Measurements from ENCODE around the gene DCDC1. TPM values are rescaled to one million over a fixed set of nuclear protein-coding genes. Genes with fewer than 3 reads are reported as not detected.

Gene DCDC1
- total RNA-seq, 1 experiment from 2014 or later, result 1.5 TPM

GRCh38 chr11:31340903-31341572 lies 28.5 kb downstream of the DCDC1 start:
- Histone ChIP-seq H3K4me1 (ENCODE audit: control insufficient read depth in 1 of 2, insufficient read depth in 2 of 2, low read length in 2 of 2) (no peaks in the 10 kb centered on the region), H4K20me1 (ENCODE audit: insufficient read depth) (no peaks in the 10 kb centered on the region), H2AFZ (ENCODE audit: low read depth, low read length, poor library complexity, severe bottlenecking) (no peak overlapping the region), H3K27ac (ENCODE audit: low read depth, low read length) (no peak overlapping the region), H3K9me3 (ENCODE audit: control insufficient read depth in 1 of 2, insufficient read depth in 1 of 2, low read depth in 1 of 2, low read length in 2 of 2) (no peaks in the 10 kb centered on the region), H3K4me2 (ENCODE audit: low read length) (no peak overlapping the region), H3K79me2 (ENCODE audit: insufficient read depth, low read length) (no peaks in the 10 kb centered on the region), H3K9me2 (ENCODE audit: insufficient read depth) (no peaks in the 10 kb centered on the region), H3K9ac (ENCODE audit: low read length) (no peak overlapping the region), H3K27me3 (ENCODE audit: insufficient read depth, low read length) (no peaks in the 10 kb centered on the region), H3K4me3 (replicated peaks in 1 of 2; ENCODE audit: low read depth in 1 of 2, low read length in 2 of 2) (no peak overlapping the region), H3K36me3 (ENCODE audit: control insufficient read depth in 1 of 2, insufficient read depth in 2 of 2, low read length in 2 of 2) (no peaks in the 10 kb centered on the region)
- DNase-seq (ENCODE audit: low read depth, low spot score) (peak; percentile 26), ATAC-seq (peak; percentile 75)
- ChIA-PET POLR2A (no interaction called here), RAD21 (ENCODE audit: low non-redundant PET in 1 of 2, low total read pairs in 2 of 2, uncharacterized antibody in 2 of 2, unreplicated experiment in 2 of 2) (no interaction called here), CTCF (interaction anchor here (0.8 to 1.2 kb wide), 9 partner anchors 9 to 834 kb away, joined by 3 to 6 read pairs (median 3); no protein-coding TSS in a partner anchor)
- intact Hi-C loops (cut with micrococcal nuclease), result loop anchor here (5.0 to 10.0 kb wide), 2 partner anchors 531 to 834 kb away; no protein-coding TSS in a partner anchor
- no TSS peak for BruUV-seq (replicated peaks)
- TF ChIP-seq RAD21 (IDR thresholded peaks at IDR 0.05; ENCODE audit: low read depth), result peak; percentile 30; the same call in 1 of the 2 replicates
- TF ChIP-seq, protein P1, sequence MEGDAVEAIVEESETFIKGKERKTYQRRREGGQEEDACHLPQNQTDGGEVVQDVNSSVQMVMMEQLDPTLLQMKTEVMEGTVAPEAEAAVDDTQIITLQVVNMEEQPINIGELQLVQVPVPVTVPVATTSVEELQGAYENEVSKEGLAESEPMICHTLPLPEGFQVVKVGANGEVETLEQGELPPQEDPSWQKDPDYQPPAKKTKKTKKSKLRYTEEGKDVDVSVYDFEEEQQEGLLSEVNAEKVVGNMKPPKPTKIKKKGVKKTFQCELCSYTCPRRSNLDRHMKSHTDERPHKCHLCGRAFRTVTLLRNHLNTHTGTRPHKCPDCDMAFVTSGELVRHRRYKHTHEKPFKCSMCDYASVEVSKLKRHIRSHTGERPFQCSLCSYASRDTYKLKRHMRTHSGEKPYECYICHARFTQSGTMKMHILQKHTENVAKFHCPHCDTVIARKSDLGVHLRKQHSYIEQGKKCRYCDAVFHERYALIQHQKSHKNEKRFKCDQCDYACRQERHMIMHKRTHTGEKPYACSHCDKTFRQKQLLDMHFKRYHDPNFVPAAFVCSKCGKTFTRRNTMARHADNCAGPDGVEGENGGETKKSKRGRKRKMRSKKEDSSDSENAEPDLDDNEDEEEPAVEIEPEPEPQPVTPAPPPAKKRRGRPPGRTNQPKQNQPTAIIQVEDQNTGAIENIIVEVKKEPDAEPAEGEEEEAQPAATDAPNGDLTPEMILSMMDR (IDR thresholded peaks at IDR 0.05 in 2 of 3, conservative IDR thresholded peaks at IDR 0.05 in 1 of 3; ENCODE audit: borderline replicate concordance in 1 of 3, insufficient read depth in 1 of 3, low read depth in 2 of 3, low read length in 2 of 3), result peak; percentile 41 to 78 (median 75); a peak in 5 of 6 replicates
- TF ChIP-seq MAX (IDR thresholded peaks at IDR 0.05), result no peak

GRCh38 chr11:31337806-31338205 lies 31.7 kb downstream of the DCDC1 start:
- DNase-seq (ENCODE audit: low read depth, low spot score) (no peak), ATAC-seq (no peak)
- H3K79me2 ChIP-seq (ENCODE audit: insufficient read depth, low read length), result no peaks in the 10 kb centered on the region
- H3K4me1 ChIP-seq (ENCODE audit: control insufficient read depth in 1 of 2, insufficient read depth in 2 of 2, low read length in 2 of 2), result no peaks in the 10 kb centered on the region
- H3K9me3 ChIP-seq (ENCODE audit: control insufficient read depth in 1 of 2, insufficient read depth in 1 of 2, low read depth in 1 of 2, low read length in 2 of 2), result no peaks in the 10 kb centered on the region
- no peak overlapping the region for H3K4me3 ChIP-seq (replicated peaks in 1 of 2; ENCODE audit: low read depth in 1 of 2, low read length in 2 of 2)
- H3K9ac ChIP-seq (ENCODE audit: low read length), result no peak overlapping the region
- no peak overlapping the region for H2AFZ ChIP-seq (ENCODE audit: low read depth, low read length, poor library complexity, severe bottlenecking)
- ChIA-PET POLR2A (no interaction called here), CTCF (no interaction called here), RAD21 (ENCODE audit: low non-redundant PET in 1 of 2, low total read pairs in 2 of 2, uncharacterized antibody in 2 of 2, unreplicated experiment in 2 of 2) (no interaction called here)
- no peaks in the 10 kb centered on the region for H3K27me3 ChIP-seq (ENCODE audit: insufficient read depth, low read length)
- no peaks in the 10 kb centered on the region for H4K20me1 ChIP-seq (ENCODE audit: insufficient read depth)
- intact Hi-C loops (cut with micrococcal nuclease), result no loop called here
- no peak overlapping the region for H3K27ac ChIP-seq (ENCODE audit: low read depth, low read length)
- no peaks in the 10 kb centered on the region for H3K9me2 ChIP-seq (ENCODE audit: insufficient read depth)
- BruUV-seq (replicated peaks), result no TSS peak
- no peak overlapping the region for H3K4me2 ChIP-seq (ENCODE audit: low read length)
- no peaks in the 10 kb centered on the region for H3K36me3 ChIP-seq (ENCODE audit: control insufficient read depth in 1 of 2, insufficient read depth in 2 of 2, low read length in 2 of 2)
- TF ChIP-seq EGR1 (IDR thresholded peaks at IDR 0.05; ENCODE audit: low read depth) (no peak), ZFX (IDR thresholded peaks at IDR 0.05) (no peak), CBX3 (IDR thresholded peaks at IDR 0.05; ENCODE audit: low read depth) (no peak), ATF3 (IDR thresholded peaks at IDR 0.05) (no peak), YY1 (IDR thresholded peaks at IDR 0.05; ENCODE audit: extremely low read depth, insufficient replicate concordance, low read depth, low read length) (no peak), CEBPB (IDR thresholded peaks at IDR 0.05; ENCODE audit: low read depth) (no peak), REST (IDR thresholded peaks at IDR 0.05; ENCODE audit: low read depth) (no peak)
- TF ChIP-seq, protein P1 (IDR thresholded peaks at IDR 0.05 in 2 of 3, conservative IDR thresholded peaks at IDR 0.05 in 1 of 3; ENCODE audit: borderline replicate concordance in 1 of 3, insufficient read depth in 1 of 3, low read depth in 2 of 3, low read length in 2 of 3), result no peak

Measured in HCT116 (cell line).